ENCODE results near the gene MYBPC3.

Gene MYBPC3

DNA sequence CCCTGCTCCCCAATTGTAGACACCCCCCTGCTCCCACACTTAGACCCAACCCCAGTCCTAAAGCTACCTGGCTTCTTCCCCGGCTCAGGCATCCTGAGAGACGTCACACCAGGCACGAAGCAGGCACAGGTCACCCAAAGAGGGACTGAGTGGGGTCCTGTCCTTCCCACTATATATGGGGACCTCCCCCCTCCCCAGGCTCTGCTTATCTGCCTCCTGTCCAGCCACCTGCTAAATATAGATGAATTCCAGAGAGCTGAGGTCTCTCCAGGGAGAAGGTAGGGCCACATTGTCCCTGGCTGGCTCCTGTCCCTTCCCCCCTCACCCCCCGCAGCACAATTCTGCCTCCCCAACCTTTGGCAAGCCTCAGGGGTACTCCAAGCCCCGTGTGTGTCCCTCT lies at the start of gene MYBPC3:
TSS of gene MYBPC3 (minus strand) at position 147 of the 400 bp plus-strand sequence. CDS start at position 92, 55 bp downstream.
- no peak for DNase-seq

DNA sequence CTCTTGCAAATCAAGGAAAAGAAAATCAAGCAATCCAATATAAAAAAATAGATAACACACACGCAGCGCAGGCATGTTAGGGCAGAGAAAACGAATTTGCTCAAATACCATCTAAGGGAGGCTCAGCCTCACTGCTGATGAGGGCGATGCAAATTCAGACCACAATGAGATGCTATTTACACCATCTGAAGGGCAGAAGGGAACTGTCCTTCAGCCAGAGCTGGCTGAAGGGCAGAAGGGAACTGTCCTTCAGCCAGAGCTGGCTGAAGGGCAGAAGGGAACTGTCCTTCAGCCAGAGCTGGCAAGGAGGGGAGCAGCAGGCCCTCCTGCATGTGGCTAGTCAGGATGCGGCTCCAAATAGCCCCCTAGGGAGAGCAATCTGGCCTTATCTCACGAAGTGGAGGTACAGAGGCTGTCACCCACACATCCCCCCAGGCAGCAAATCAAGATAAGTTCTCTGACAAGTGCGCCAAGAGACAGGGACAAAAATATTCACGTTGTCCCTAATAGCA lies 48.3 kb upstream of the MYBPC3 start:
- no peak for DNase-seq

DNA sequence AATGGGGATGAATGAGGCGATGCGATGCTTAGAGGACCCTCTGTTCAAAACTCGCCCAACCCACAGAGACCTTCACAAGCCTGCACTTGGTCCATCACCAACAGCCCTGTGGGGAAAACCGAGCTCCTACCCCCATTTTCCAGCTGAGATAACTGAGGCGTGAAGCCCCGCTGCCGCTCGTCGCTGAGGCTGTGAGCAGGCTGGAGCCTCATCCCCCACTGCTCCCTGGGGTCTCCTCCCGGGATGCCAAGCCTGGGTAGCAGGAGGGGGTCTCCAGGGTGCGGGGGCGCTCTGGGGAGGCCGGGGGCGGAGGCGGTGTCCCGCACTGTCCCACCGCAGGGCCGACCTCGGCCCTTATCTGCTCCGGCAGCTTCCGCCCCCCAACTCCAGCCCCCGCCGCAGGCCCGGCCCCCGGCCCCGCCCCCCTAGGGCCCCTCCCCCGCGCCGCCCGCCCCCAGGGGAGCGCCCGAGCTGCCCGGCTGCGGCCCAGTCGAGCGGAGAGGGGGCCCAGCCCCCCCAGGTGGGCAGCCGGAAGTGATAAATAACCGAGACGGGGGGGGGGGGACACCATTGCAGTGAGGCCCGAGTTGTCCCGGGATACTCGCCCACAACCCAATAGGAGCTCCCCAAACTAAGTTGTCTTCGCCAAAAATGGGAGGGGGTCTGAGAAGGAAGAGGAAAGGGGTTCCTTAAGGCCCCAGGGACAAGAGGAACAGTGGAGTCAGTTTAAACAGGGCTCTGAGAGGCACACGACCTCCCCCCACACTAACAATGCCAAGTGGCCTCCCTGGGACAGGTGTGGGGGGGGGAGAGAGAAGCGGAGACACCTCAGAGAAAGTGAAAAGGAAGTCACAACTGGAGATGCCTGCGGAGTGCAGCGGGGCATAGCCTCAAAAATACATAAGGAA lies 47.6 kb upstream of the MYBPC3 start:
- DNase-seq, result no peak

GRCh38 chr11:47398551-47398950 lies 46.0 kb upstream of the MYBPC3 start:
- DNase-seq, result no peak

DNA sequence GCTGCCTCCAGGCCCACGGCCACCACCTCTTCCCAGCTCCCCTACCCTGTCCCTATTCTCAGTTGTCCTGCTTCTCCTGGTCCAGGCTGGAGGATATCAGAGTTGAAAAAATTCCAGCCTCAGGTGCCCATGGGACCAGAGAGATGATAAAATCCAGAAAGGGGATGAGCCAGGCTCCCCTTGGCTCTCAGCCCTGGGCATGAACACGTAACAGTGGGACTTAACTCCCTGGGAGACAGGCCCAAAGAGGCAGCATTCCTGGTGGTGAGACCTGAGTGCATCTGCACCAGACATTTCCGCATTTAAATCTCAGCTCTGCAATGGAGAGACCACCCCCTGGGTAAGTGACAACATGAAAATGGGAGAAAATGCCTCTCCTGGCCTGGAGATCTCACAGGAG lies 45.5 kb upstream of the MYBPC3 start:
- no peak for DNase-seq

DNA sequence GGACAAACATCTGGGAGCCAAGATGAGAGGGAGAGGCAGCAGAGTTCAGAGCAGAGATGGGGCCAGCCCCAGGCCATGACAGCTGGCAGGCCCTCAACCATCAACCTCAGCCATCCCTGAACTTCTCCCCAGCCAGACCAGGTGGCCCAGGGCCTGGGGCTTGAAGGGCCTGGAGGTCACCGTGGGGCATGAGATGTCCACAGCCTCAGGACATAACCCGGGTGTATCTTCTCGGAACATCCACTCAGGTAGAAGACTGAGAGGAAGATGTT lies 43.5 kb upstream of the MYBPC3 start:
- DNase-seq, result no peak

- no peak for DNase-seq
Measured at GRCh38 chr11:47395223-47396048, 42.9 kb upstream of the MYBPC3 start.

DNA sequence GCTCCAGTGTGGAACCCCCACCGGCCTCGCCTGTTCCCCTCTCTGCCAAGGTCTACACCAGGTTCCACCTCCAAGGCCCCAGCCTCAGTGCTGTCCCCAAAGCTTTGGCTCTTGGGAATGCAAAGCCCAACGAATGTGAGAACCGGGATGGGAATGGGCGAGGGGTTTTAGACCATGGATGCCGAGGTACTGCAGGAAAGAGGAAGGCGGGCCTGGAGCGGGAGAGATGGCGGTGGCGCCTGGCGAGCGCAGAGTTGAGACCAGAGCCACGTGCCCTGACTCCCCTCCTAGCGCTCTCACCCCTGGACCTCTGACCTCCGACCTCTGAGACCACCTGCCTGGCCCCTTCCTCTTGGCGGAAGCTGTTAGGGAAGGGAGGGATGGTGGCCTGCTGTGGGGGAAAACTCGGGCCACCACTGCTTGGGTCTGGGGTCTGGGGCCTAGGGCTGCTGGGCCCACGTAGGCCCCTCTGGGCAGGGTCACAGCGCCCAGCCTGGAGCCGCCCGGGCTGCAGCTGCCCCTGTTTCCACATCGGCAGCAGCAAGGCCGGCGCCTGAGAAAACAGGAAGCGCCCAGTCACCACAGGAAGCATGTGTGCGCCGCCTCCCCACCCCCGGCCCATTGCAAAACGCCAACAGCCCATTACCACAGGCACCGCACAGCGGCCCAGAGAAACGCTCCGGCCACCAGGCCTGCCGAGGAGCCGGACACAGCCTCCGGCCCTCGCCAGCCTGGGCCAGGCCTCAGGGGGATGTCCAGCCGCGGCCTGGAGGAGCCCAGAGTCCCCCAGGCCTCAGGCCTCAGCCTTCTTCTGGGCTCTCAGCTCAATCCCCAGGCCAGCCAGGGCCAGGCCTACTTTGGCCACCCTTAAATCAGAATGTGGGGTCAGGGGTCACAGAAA lies 42.1 kb upstream of the MYBPC3 start:
- DNase-seq, result no peak

- DNase-seq, result no peak
Measured at GRCh38 chr11:47394050-47394321, 41.5 kb upstream of the MYBPC3 start.

DNA sequence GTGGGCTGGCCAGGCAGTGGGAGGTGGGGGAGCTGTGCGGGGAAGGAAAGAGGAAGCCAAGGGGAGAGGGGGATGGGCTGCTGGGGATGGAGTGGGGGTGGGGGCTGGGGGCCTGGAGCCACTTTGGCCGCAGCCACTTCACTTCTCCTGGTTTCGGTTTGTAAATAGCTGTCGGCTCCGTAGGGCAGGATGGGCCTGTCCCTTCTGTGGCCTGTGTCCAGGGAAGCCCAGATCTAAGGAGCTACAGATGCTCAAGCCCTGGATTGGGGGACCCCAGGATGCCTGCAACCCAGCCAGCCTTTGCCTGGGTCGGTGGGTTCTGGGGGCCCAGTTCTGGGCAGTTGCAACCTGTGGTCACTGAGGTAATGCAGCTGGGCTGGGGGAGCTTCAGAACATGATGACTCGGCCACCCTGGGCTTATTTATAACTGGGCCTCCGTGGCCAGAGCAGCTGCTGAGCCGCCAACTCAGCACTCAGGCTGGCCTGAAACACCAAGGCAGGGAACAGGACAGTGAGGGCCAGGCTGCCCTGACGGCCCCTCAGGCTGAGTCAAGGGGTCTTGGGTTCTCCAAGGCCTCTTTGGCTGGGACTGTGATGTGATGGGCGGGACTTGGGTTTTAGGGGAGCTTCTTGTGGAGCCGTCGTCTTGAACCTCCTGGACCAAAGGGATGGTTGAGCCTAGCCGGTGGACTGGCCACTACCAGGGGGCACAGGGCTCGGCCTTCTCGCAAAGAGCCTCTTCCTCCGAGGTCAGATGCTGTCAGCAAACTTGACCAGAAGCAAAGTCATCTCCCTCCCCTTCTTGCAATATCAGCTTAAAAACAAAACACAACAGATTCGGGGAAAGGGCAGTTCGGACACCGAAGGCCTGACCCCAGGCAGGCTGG lies 40.9 kb upstream of the MYBPC3 start:
- no peak for DNase-seq

- DNase-seq, result no peak
Measured at GRCh38 chr11:47392546-47393162, 40.2 kb upstream of the MYBPC3 start.

DNA sequence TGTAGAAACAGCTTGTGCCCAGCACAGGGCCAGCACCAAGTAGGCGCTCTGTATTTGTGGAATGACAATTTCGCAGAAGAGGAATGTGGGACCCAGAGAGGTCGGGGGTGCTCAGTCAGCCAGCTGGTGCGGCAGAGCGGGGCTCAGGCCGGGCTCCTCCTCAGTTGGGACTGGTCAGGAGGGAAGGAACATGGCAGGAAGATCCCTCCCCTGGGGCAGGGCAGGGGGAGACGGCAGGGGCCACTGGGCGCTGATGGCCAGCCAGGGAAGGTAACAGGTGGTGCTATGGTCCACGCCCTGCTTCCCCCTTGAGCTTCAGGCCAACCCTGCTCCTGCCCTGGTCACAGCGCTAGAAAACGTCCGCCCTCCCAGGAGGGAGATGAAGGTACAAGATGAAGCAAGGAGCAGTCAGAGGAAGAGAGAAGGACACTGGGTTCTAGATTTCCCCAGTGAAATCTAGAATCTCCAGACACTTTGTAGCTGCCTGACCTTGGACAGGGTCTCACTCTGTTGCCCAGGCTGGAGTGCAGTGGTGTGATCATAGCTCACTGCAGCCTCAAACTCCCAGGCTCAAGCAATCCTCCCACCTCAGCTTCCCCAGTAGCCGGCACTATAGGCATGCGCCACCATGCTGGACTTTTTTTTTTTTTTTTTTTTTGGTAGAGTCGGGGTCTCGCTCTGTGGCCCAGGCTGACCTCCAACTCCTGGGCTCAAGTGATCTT lies 39.4 kb upstream of the MYBPC3 start:
- DNase-seq, result no peak

GRCh38 chr11:47391077-47391583 lies 38.6 kb upstream of the MYBPC3 start:
- DNase-seq, result no peak

DNA sequence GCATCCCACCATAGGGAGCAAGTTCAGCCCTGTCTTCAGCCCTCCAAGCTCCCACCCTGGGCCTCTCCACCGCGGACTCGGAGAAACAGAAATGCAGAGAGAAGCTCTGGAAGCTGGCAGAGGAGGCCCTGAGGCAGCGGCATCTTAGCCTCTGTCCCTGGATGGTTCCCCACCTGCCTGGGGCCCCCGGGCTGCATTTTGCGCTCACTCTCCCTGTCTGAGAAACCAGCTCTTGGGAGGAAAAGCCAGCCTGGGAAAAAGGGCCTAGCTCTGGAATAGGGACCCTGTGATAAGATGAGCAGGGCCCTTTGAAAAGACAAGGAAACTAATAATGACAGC lies 37.9 kb upstream of the MYBPC3 start:
- DNase-seq, result no peak

DNA sequence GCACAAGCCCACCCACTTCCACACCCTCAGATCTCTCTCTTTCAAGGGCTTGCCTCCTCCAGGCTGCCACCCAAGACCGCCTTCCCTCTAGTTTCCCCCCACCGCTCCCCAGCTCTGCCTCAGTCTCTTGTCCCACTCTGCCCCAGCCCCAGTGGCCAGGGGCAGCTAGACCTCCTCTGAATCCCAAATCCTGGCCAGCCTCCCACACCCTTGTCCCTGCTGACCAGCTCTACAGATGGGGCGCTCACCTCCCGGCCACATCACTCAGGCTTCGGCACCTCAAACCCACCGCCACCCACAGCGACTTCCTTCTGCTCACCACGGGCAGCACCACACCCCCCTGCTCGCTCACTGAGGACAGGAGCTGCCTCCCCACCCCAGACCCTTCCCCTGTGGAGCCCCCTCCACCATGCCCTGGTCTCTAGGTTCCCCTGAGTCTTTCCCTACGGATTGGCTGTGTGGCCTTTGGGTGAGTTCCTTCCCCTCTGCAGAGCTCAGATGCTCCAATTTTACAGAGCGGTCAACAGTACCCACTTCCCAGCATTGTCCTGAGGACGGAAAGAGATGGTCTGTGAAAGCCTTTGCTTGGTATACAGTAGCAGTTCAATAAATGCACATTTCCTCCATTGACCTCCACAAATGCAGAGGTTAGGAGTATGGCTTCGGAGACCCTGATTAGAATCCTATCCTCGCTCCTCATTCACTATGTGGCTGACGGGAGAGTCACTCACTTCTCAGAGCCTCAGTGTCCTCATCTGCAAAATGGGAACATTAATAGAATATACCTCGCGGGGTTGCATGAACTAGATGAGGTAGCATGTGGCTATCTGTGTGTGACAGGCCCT lies 37.3 kb upstream of the MYBPC3 start:
- no peak for DNase-seq

- no peak for DNase-seq
Measured at GRCh38 chr11:47388697-47389576, 36.4 kb upstream of the MYBPC3 start.

DNA sequence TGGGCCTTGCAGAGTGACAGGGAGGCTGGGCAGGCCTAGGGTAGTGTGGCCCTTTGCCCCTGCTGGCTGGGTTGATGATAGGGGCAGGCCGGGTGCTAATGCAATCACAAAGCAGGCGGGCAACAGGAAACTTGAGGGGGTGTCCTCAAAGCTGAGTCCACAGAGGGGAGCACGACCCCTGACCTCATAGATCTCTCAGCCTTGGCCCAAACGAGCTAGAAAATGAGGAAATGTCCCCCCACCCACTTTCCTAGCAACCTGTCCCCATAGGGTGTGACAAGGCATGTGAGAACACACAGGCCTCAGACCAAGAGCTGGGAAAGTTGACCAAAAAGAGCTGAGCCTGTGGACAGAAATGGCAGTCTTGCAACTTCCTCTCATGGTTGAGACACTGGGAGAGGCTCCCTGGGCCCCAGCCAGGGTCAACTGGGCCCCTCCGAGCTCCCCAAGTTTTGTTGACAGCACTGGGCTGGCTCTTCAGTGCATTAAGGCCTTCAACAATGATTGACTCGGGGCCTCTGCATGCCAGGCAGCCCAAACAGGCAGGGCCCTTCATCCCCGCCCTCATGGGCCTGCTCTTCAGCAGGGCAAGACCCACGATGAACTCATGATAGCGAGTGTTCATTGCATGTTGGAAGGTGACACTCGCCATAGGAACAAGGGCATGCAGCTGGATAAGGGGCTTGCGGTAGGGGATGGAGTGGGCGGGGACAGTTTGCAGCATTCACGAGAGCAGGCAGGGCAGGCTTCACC lies 35.6 kb upstream of the MYBPC3 start:
- no peak for DNase-seq

GRCh38 chr11:47384498-47384897 lies 32.0 kb upstream of the MYBPC3 start:
- DNase-seq, result no peak
